Measurements from ENCODE around the gene VGLL4. TPM values are rescaled to one million over a fixed set of nuclear protein-coding genes. Genes with fewer than 3 reads are reported as not detected.
A peak's percentile ranks its signal among the peaks of the same experiment; 100 is the strongest.

The VGLL4 gene
- total RNA-seq, 2 donors from 2014 or later: 47.5 to 49.7 TPM

GRCh38 chr3:11566478-11566877 lies 77.2 kb downstream of the VGLL4 start:
- Histone ChIP-seq H3K4me3 (ENCODE audit: low read length) (no peak overlapping the region), H3K4me1 (ENCODE audit: control insufficient read depth, insufficient read depth, low read length) (no peaks in the 10 kb centered on the region), H3K27me3 (ENCODE audit: control insufficient read depth, insufficient read depth, low read length, poor library complexity, severe bottlenecking) (no peaks in the 10 kb centered on the region), H3K9me3 (ENCODE audit: control insufficient read depth, low read length) (no peaks in the 10 kb centered on the region), H3K27ac (ENCODE audit: low read depth, low read length) (no peak overlapping the region), H3K9ac (ENCODE audit: extremely low read depth, low read length, poor library complexity, severe bottlenecking) (no peak overlapping the region), H3K36me3 (ENCODE audit: control insufficient read depth, insufficient read depth, low read length) (peaks cover 32% of the 10 kb centered on the region)
- Mint-ChIP-seq H3K27ac (no peak overlapping the region), H3K36me3 (ENCODE audit: low read depth) (peaks cover 34% of the 10 kb centered on the region), H3K4me1 (no peaks in the 10 kb centered on the region), H3K27me3 (ENCODE audit: insufficient read depth) (no peaks in the 10 kb centered on the region), H3K4me3 (no peak overlapping the region), H3K9me3 (no peaks in the 10 kb centered on the region)
- TF ChIP-seq, protein P1, sequence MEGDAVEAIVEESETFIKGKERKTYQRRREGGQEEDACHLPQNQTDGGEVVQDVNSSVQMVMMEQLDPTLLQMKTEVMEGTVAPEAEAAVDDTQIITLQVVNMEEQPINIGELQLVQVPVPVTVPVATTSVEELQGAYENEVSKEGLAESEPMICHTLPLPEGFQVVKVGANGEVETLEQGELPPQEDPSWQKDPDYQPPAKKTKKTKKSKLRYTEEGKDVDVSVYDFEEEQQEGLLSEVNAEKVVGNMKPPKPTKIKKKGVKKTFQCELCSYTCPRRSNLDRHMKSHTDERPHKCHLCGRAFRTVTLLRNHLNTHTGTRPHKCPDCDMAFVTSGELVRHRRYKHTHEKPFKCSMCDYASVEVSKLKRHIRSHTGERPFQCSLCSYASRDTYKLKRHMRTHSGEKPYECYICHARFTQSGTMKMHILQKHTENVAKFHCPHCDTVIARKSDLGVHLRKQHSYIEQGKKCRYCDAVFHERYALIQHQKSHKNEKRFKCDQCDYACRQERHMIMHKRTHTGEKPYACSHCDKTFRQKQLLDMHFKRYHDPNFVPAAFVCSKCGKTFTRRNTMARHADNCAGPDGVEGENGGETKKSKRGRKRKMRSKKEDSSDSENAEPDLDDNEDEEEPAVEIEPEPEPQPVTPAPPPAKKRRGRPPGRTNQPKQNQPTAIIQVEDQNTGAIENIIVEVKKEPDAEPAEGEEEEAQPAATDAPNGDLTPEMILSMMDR (conservative IDR thresholded peaks at IDR 0.05): no peak
- DNase-seq: no peak
- WGBS, 2 experiments (ENCODE audit: insufficient coverage in 1 of 2, insufficient read length in 1 of 2): 96 to 97% methylated on average over 19 to 20 of the region's 20 CpGs

- Histone ChIP-seq H3K9ac (ENCODE audit: extremely low read depth, low read length, poor library complexity, severe bottlenecking) (no peak overlapping the region), H3K27me3 (ENCODE audit: control insufficient read depth, insufficient read depth, low read length, poor library complexity, severe bottlenecking) (no peaks in the 10 kb centered on the region), H3K27ac (ENCODE audit: low read depth, low read length) (no peak overlapping the region), H3K4me1 (ENCODE audit: control insufficient read depth, insufficient read depth, low read length) (no peaks in the 10 kb centered on the region), H3K9me3 (ENCODE audit: control insufficient read depth, low read length) (no peaks in the 10 kb centered on the region), H3K4me3 (ENCODE audit: low read length) (no peak overlapping the region), H3K36me3 (ENCODE audit: control insufficient read depth, insufficient read depth, low read length) (peaks cover 31% of the 10 kb centered on the region)
- TF ChIP-seq, protein P1 (conservative IDR thresholded peaks at IDR 0.05): no peak
- H3K9me3 Mint-ChIP-seq: no peaks in the 10 kb centered on the region
- H3K36me3 Mint-ChIP-seq (ENCODE audit: low read depth): peaks cover 32% of the 10 kb centered on the region
- no peak for DNase-seq
- H3K27me3 Mint-ChIP-seq (ENCODE audit: insufficient read depth): no peaks in the 10 kb centered on the region
- H3K4me1 Mint-ChIP-seq: no peaks in the 10 kb centered on the region
- no peak overlapping the region for H3K27ac Mint-ChIP-seq
- WGBS, 2 experiments (ENCODE audit: insufficient coverage in 1 of 2, insufficient read length in 1 of 2): 91 to 97% methylated on average over 7 to 9 of the region's 9 CpGs
- H3K4me3 Mint-ChIP-seq: no peak overlapping the region
These were observed 77.8 kb downstream of the VGLL4 start for GRCh38 chr3:11565932-11566331.

- H3K36me3 ChIP-seq (ENCODE audit: control insufficient read depth, insufficient read depth, low read length): peaks cover 27% of the 10 kb centered on the region
- Mint-ChIP-seq H3K4me3 (no peak overlapping the region), H3K27ac (peak overlapping the region; percentile 39), H3K9me3 (no peaks in the 10 kb centered on the region), H3K4me1 (peaks cover under 1% of the 10 kb centered on the region), H3K36me3 (ENCODE audit: low read depth) (peaks cover 32% of the 10 kb centered on the region), H3K27me3 (ENCODE audit: insufficient read depth) (no peaks in the 10 kb centered on the region)
- no peaks in the 10 kb centered on the region for H3K27me3 ChIP-seq (ENCODE audit: control insufficient read depth, insufficient read depth, low read length, poor library complexity, severe bottlenecking)
- WGBS, 2 experiments (ENCODE audit: insufficient coverage in 1 of 2, insufficient read length in 1 of 2): 94 to 99% methylated on average over 12 of the region's 12 CpGs
- H3K27ac ChIP-seq (ENCODE audit: low read depth, low read length): no peak overlapping the region
- H3K4me1 ChIP-seq (ENCODE audit: control insufficient read depth, insufficient read depth, low read length): peaks cover 3% of the 10 kb centered on the region
- DNase-seq: no peak
- no peak overlapping the region for H3K4me3 ChIP-seq (ENCODE audit: low read length)
- TF ChIP-seq, protein P1 (conservative IDR thresholded peaks at IDR 0.05): no peak
- H3K9me3 ChIP-seq (ENCODE audit: control insufficient read depth, low read length): no peaks in the 10 kb centered on the region
- no peak overlapping the region for H3K9ac ChIP-seq (ENCODE audit: extremely low read depth, low read length, poor library complexity, severe bottlenecking)
These were observed 78.2 kb downstream of the VGLL4 start for GRCh38 chr3:11565492-11565891.
